SU-DHL-6 (cell line): ENCODE data around the gene LRRC10.

Experiments
- H2AFZ ChIP-seq: fragments of 200-600 bp; sonication (generic); 2 replicates; pipeline ENCODE4 v1.6.1; 2014; ENCODE audit warnings: low read depth, mild to moderate bottlenecking, moderate library complexity, mixed read lengths, antibody characterized with exemption, low read length; ENCODE audit not compliant: severe bottlenecking
- H3F3A ChIP-seq: fragments of 200-600 bp; shearing (Covaris generic); 2 replicates; pipeline ENCODE4 v1.6.0; 2016; ENCODE audit warnings: antibody characterized with exemption, mild to moderate bottlenecking; ENCODE audit not compliant: insufficient read depth
- H3K27ac ChIP-seq: fragments of 200-600 bp; sonication (generic); 2 replicates; pipeline ENCODE4 v1.5.1; 2016; ENCODE audit warnings: low read depth, mild to moderate bottlenecking, low read length, moderate library complexity, mixed read lengths
- H3K27me3 ChIP-seq: fragments of 200-600 bp; sonication (generic), shearing (Covaris generic); 2 replicates; pipeline ENCODE4 v1.6.0; 2014; ENCODE audit warnings: mild to moderate bottlenecking, low read length
- H3K36me3 ChIP-seq: fragments of 200-600 bp; sonication (generic); 2 replicates; pipeline ENCODE4 v1.6.1; 2014; ENCODE audit warnings: mild to moderate bottlenecking, low read length, mixed read lengths
- H3K4me2 ChIP-seq: fragments of 300-600, 200-600 bp; shearing (Covaris generic), sonication (generic); 2 replicates; pipeline ENCODE4 v1.6.0; 2014; ENCODE audit warnings: low read length, low read depth, mild to moderate bottlenecking; ENCODE audit not compliant: poor library complexity, severe bottlenecking
- H3K4me3 ChIP-seq: fragments of 200-600 bp; sonication (generic); 2 replicates; pipeline ENCODE4 v1.5.1; 2014; ENCODE audit warnings: antibody characterized with exemption, low read length, mild to moderate bottlenecking, mixed read lengths; ENCODE audit not compliant: insufficient read depth, poor library complexity, severe bottlenecking
- H3K79me2 ChIP-seq: fragments of 200-600 bp; sonication (generic); 2 replicates; pipeline ENCODE4 v1.6.1; 2014; ENCODE audit warnings: mild to moderate bottlenecking, low read length, moderate library complexity; ENCODE audit not compliant: insufficient read depth
- H3K9ac ChIP-seq: fragments of 200-600 bp; sonication (generic); 2 replicates; pipeline ENCODE4 v1.7.0; 2014; ENCODE audit warnings: mild to moderate bottlenecking, low read length
- H3K9me2 ChIP-seq: fragments of 200-600 bp; sonication (generic); replicated peaks from 2 replicates; pipeline ENCODE4 v1.6.1; 2014; ENCODE audit warnings: low read length; ENCODE audit not compliant: insufficient read depth
- H3K9me3 ChIP-seq: fragments of 200-600 bp; sonication (generic); 2 replicates; pipeline ENCODE4 v1.6.1; 2014; ENCODE audit warnings: low read length, mixed read lengths; ENCODE audit not compliant: insufficient read depth
- H4K20me1 ChIP-seq: fragments of 200-600 bp; sonication (generic); 2 replicates; pipeline ENCODE4 v1.6.1; 2014; ENCODE audit warnings: low read depth, mild to moderate bottlenecking, antibody characterized with exemption, low read length, moderate library complexity, mixed read lengths
- CTCF ChIP-seq: fragments of 200-600 bp; sonication (generic); IDR thresholded peaks from one replicate; pipeline ENCODE4 v1.5.1; 2017; ENCODE audit warnings: antibody characterized with exemption, mild to moderate bottlenecking, low read length, moderate library complexity; ENCODE audit not compliant: insufficient read depth, poor library complexity, severe bottlenecking
- EZH2phosphoT487 ChIP-seq: fragments of 200-600 bp; sonication (generic), shearing (Covaris generic); conservative IDR thresholded peaks from 2 replicates; pipeline ENCODE4 v1.6.1; 2018; ENCODE audit warnings: mild to moderate bottlenecking, antibody characterized with exemption, low read length, moderate library complexity, mixed read lengths

The LRRC10 gene

DNA sequence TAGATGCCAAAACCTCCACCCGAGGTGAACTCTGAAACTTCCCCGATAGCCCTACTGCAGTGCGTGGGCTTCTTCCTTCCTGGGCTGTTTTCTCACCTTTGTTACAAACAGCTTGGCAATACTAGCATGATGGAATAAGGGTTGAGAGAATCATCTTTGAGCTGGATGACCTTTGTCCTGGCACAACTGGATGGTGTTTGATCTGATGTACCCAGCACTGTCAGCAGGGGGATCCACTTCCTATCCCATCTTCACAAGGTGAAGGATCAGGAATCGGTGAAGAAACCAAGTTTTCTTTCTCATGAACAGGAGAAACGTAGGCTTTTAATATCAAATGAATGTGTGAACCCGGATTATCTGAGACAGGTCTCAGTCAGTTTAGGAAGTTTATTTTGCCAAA is 19.5 kb upstream of the LRRC10 start:
- H3K9ac ChIP-seq, result no peak overlapping the region
- H3K79me2 ChIP-seq, result no peaks in the 10 kb centered on the region
- no peaks in the 10 kb centered on the region for H3K27me3 ChIP-seq
- H3K27ac ChIP-seq, result no peak overlapping the region
- H3K9me2 ChIP-seq, result no peaks in the 10 kb centered on the region
- H3K36me3 ChIP-seq, result no peaks in the 10 kb centered on the region
- no peaks in the 10 kb centered on the region for H3K9me3 ChIP-seq
- TF ChIP-seq EZH2phosphoT487 (no peak), CTCF (no peak)
- no peak overlapping the region for H2AFZ ChIP-seq
- H3K4me2 ChIP-seq, result no peak overlapping the region
- no peaks in the 10 kb centered on the region for H4K20me1 ChIP-seq
- no peaks in the 10 kb centered on the region for H3F3A ChIP-seq
- H3K4me3 ChIP-seq, result no peak overlapping the region

DNA sequence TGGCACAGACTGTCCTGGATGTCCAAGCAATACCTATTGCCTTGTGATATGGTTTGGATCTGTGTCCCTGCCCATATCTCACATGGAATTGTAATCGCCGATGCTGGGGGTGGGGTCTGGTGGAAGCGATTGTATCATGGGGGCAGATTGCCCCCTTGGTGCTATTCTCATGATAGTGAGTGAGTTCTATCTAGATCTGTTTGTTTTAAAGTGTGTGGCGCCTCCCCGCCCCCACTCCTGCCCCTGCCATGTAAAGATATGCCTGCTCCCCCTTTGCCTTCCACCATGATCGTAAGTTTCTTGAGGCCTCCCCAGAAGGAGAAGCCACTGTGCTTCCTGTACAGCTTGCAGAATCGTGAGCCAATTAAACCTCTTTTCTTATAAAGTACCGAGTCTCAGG is 16.8 kb upstream of the LRRC10 start:
- Histone ChIP-seq H3K79me2 (no peaks in the 10 kb centered on the region), H3K27me3 (no peaks in the 10 kb centered on the region), H4K20me1 (no peaks in the 10 kb centered on the region), H3K4me3 (no peak overlapping the region), H3F3A (no peaks in the 10 kb centered on the region), H3K36me3 (no peaks in the 10 kb centered on the region), H3K27ac (no peak overlapping the region), H3K9me2 (no peaks in the 10 kb centered on the region), H2AFZ (no peak overlapping the region), H3K9ac (no peak overlapping the region), H3K4me2 (no peak overlapping the region), H3K9me3 (no peaks in the 10 kb centered on the region)
- TF ChIP-seq CTCF (no peak), EZH2phosphoT487 (no peak)

GRCh38 chr12:69623970-69624369 is 13.3 kb upstream of the LRRC10 start:
- Histone ChIP-seq H3K4me2 (no peak overlapping the region), H3K27ac (no peak overlapping the region), H3K27me3 (no peaks in the 10 kb centered on the region), H3K4me3 (no peak overlapping the region), H3K9ac (no peak overlapping the region), H3K9me3 (no peaks in the 10 kb centered on the region), H3F3A (no peaks in the 10 kb centered on the region), H3K9me2 (no peaks in the 10 kb centered on the region), H3K79me2 (no peaks in the 10 kb centered on the region), H3K36me3 (no peaks in the 10 kb centered on the region), H2AFZ (no peak overlapping the region), H4K20me1 (no peaks in the 10 kb centered on the region)
- no peak for TF ChIP-seq EZH2phosphoT487
- TF ChIP-seq CTCF, result no peak

GRCh38 chr12:69621551-69621950 is 10.8 kb upstream of the LRRC10 start:
- Histone ChIP-seq H3K27ac (no peak overlapping the region), H2AFZ (no peak overlapping the region), H3F3A (no peaks in the 10 kb centered on the region), H3K4me3 (no peak overlapping the region), H4K20me1 (no peaks in the 10 kb centered on the region), H3K4me2 (no peak overlapping the region), H3K36me3 (no peaks in the 10 kb centered on the region), H3K9me3 (no peaks in the 10 kb centered on the region), H3K27me3 (no peaks in the 10 kb centered on the region), H3K79me2 (no peaks in the 10 kb centered on the region), H3K9me2 (no peaks in the 10 kb centered on the region), H3K9ac (no peak overlapping the region)
- TF ChIP-seq CTCF, result no peak
